GM12874 (cell line): ENCODE results near the gene CYFIP1.

ENCODE experiments used
- TF ChIP-seq, protein P1 (sequence below): IDR thresholded peaks from 2 replicates; pipeline ENCODE4 v1.5.1; 2011; ENCODE audit warnings: low read depth, mild to moderate bottlenecking, control low read depth, low read length, moderate library complexity; ENCODE audit not compliant: insufficient read depth

The CYFIP1 gene

DNA sequence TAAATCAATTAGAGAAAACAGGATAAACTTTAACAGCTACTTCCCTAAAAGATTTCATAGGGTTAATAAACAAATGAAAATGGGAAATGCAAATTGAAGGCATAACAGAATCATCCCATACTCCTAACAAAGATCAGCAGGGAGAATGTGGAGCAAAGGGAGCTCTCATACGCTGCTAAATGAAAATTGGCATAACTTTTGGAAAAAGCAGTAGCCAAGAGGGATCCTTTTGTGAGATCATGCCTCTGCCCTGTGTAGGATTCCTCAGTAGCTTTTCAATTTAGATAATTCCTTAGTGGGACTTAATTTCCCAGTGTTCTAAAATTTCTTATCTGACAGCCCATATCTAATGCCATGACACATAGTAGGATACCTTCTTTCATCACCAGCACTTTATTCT lies 123.5 kb downstream of the CYFIP1 start:
- TF ChIP-seq, protein P1, sequence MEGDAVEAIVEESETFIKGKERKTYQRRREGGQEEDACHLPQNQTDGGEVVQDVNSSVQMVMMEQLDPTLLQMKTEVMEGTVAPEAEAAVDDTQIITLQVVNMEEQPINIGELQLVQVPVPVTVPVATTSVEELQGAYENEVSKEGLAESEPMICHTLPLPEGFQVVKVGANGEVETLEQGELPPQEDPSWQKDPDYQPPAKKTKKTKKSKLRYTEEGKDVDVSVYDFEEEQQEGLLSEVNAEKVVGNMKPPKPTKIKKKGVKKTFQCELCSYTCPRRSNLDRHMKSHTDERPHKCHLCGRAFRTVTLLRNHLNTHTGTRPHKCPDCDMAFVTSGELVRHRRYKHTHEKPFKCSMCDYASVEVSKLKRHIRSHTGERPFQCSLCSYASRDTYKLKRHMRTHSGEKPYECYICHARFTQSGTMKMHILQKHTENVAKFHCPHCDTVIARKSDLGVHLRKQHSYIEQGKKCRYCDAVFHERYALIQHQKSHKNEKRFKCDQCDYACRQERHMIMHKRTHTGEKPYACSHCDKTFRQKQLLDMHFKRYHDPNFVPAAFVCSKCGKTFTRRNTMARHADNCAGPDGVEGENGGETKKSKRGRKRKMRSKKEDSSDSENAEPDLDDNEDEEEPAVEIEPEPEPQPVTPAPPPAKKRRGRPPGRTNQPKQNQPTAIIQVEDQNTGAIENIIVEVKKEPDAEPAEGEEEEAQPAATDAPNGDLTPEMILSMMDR, result no peak

DNA sequence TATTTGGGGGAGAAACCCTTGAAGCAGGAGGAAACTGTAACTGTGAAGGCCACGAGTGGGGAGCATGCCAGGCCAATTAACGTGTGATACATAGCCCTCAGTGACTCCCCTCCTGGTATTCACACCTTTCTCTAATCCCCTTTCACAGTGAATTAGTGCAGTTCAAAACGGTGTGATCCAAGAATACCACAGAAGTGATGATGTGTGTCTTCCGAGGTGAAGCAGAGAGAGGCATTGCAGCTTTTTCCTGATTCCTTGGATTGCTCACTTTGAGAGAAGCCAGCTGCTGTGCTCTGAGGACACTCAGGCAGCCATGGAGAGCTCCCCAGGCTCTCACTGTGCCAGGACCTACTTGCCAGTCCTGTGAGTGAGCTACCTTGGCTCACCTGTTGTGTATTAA lies 124.4 kb downstream of the CYFIP1 start:
- TF ChIP-seq, protein P1, result no peak

DNA sequence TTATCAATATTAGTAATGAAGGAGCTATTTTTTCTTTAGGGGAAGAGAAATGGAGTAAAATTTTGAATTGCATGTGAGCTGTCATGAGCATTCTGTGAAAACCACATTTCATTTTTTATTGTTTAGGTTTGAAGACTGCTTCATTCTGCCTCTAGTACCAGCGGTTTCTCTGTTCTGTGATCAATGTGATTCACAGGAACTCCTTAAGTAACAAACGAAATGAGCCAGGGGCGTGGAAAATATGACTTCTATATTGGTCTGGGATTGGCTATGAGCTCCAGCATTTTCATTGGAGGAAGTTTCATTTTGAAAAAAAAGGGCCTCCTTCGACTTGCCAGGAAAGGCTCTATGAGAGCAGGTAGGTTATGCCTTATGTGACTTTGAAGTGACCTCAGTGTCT lies 128.7 kb downstream of the CYFIP1 start:
- TF ChIP-seq, protein P1, result no peak

DNA sequence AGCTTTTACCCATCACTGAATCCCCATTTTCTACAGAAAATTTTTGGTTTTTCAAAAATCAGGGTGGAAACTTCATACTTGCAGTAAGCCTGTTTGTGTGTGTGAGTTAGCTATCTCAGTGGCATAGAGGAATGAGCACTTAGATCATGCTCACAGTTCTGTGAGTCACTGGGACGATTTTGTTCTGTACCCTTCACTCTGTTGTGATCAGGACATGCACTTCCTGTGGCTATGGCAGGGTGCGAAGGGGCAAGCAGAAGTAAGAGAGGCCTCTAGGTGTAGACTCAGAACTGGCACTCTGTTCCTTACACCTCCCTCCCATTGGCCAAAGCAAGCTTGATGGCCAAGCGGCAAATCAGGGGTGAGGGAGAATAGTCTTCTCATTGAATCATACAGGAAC lies 130.1 kb downstream of the CYFIP1 start:
- TF ChIP-seq, protein P1, result no peak

DNA sequence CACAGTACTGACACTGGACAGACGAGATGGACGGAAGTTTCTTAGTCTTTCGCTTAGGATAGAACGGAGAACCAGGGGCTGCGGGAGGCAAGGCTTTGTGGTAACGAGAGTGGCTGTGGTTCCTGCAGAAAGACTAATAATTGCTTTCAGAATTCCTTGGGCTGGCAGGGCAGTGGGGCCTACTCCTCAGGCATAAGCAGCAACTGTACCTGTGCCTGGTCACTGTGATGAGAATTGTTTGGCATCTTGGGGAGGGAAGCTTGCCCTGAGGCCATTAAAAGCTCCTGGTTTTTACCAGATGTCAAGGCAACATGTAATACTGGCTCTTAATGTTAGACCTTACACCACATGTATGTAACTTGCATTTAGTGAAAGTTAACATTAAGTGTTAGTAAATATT lies 134.1 kb downstream of the CYFIP1 start:
- TF ChIP-seq, protein P1, result no peak

DNA sequence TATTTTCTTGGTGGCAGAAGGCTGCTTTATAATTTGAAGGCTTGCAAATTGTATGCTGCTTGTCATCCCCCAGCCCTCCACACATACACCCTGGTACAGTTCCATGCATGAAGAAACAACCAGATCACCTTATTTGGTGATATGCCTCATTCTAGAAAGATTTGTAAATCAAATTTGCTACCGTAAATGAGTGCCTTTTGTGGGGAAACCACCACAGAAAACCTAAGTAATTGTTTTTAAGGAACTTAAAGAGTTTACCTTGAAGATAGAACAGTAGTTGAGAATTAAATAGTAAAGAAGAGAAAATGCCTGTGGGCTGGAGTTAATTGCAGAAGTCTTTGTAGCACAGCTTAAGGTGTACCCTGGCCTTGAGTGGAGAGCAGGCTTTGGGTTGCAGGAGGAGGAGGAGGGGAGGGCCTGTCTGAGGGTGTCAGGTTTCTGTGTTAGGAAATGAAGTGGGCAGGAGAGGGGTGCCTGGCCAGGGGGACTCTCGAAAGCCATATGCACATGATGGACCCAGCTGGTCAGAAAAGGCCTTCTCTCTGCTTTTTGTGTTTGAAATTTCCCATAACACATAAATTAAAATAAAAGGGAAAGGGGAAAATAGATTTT lies 134.8 kb downstream of the CYFIP1 start:
- TF ChIP-seq, protein P1, result no peak

DNA sequence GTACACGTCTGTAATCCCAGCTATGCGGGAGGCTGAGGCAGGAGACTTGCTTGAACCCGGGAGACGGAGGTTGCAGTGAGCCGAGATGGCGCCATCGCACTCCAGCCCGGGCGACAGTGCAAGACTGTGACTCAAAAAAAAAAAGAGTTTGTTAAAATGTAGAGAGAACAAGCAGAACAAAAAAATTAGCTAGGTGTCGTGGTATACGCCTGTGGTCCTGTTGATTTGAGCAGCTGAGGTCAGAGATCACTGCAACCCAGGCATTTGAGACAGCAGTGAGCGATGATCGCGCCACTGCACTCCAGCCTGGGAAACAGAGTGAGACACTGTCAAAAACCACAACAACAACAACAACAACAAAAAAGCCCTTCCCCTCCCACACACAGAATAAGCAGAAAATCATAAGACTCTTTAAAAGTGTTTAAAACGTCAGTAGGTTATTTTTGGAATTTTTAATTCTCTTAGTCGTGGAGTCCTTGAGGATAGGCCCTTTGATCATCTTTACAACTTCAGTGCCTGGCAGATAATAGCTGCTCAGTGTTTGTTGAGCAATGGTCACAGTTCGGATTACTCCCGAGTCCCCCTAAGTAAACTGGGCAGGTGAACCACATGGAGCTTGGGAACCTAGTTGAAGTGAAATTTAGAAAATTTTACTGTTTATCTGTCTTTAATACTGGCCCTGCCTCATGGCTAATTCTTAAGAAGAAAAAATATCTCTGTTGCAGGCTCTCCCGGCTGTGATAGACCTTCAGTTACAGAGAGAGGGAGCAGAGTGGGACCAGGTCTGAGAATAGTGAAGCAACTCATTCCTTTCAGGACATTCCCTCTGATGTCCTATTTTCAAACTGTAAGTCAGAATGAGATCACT lies 135.5 kb downstream of the CYFIP1 start:
- TF ChIP-seq, protein P1, result no peak
